NCI-H748 (cell line): ENCODE data around the gene ZNF77.
"Not testable (repeated sequence)": the region's sequence is repeated elsewhere in the genome, so short reads cannot be mapped to it uniquely, and the experiment has no call there.

Experiments
- DNase-seq: peaks from one replicate; lab custom pipeline; 2025; ENCODE audit not compliant: unreplicated experiment; lab: John Stamatoyannopoulos, UW

Gene ZNF77

GRCh38 chr19:2973229-2973628, 28.5 kb upstream of the ZNF77 start:
- DNase-seq = no peak

- no peak for DNase-seq
These were observed 25.5 kb upstream of the ZNF77 start for GRCh38 chr19:2970201-2970835.

GRCh38 chr19:2969104-2969504, 24.3 kb upstream of the ZNF77 start:
- peak; percentile 48 for DNase-seq

- DNase-seq = no peak
These were observed 23.2 kb upstream of the ZNF77 start for GRCh38 chr19:2967972-2968371.

- no peak for DNase-seq
These were observed 20.1 kb upstream of the ZNF77 start for GRCh38 chr19:2964874-2965273.

GRCh38 chr19:2963631-2964030, 18.9 kb upstream of the ZNF77 start:
- not testable (repeated sequence) for DNase-seq

- no peak for DNase-seq
These were observed 18.4 kb upstream of the ZNF77 start for GRCh38 chr19:2963122-2963521.

- DNase-seq = peak; percentile 77
These were observed 17.4 kb upstream of the ZNF77 start for GRCh38 chr19:2962018-2962670.

GRCh38 chr19:2960120-2960519, 15.3 kb upstream of the ZNF77 start:
- DNase-seq = no peak

- no peak for DNase-seq
These were observed 12.4 kb upstream of the ZNF77 start for GRCh38 chr19:2957160-2957559.

- DNase-seq = peak; percentile 16
These were observed 8.2 kb upstream of the ZNF77 start for GRCh38 chr19:2952953-2953481.

- DNase-seq = peak; percentile 98
These were observed 5.7 kb upstream of the ZNF77 start for GRCh38 chr19:2950286-2951124.

- DNase-seq = peak; percentile 54
These were observed 5.1 kb upstream of the ZNF77 start for GRCh38 chr19:2949939-2950285.

GRCh38 chr19:2945575-2946184, 909 bp upstream of the ZNF77 start:
- DNase-seq = no peak

GRCh38 chr19:2944403-2944774, 382 bp downstream of the ZNF77 start:
- no peak for DNase-seq

- DNase-seq = no peak
These were observed 1.7 kb downstream of the ZNF77 start for GRCh38 chr19:2942928-2943640.

- not testable (repeated sequence) for DNase-seq
These were observed 8.9 kb downstream of the ZNF77 start for GRCh38 chr19:2935863-2936262.

GRCh38 chr19:2933490-2933910, 11.3 kb downstream of the ZNF77 start:
- no peak for DNase-seq

GRCh38 chr19:2927032-2927430, 17.7 kb downstream of the ZNF77 start:
- no peak for DNase-seq

GRCh38 chr19:2926341-2927031, 18.3 kb downstream of the ZNF77 start:
- DNase-seq = no peak
